ENCODE data around the gene DPY19L1.
"Not testable (repeated sequence)": the region's sequence is repeated elsewhere in the genome, so short reads cannot be mapped to it uniquely, and the experiment has no call there.

DPY19L1 gene

DNA sequence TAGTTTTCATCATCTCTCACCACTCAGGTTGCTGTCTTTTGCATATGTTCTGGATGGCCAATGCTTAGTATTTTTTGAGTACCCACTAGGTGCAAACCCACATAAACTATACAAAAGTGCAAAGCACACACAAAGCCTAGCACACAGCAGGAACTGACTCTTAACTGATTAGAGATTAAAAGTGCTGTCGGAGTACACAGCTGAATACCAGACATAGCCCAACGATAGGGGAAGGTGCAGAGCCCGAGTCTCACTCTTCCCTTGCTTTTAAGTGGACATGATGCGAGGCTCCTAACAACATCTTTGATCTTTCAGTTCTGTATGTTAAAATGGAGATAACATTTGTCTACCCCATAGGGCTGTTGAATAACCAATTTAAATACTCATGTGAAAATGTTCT, 90.8 kb downstream of the DPY19L1 start:
- H3K27ac Mint-ChIP-seq, result no peak overlapping the region
- H3K36me3 Mint-ChIP-seq (ENCODE audit: low read depth), result no peaks in the 10 kb centered on the region
- no peaks in the 10 kb centered on the region for H3K9me3 Mint-ChIP-seq
- no peaks in the 10 kb centered on the region for H3K27me3 Mint-ChIP-seq (ENCODE audit: low read depth)
- peaks cover 3% of the 10 kb centered on the region for H3K4me1 Mint-ChIP-seq
- TF ChIP-seq, protein P1, sequence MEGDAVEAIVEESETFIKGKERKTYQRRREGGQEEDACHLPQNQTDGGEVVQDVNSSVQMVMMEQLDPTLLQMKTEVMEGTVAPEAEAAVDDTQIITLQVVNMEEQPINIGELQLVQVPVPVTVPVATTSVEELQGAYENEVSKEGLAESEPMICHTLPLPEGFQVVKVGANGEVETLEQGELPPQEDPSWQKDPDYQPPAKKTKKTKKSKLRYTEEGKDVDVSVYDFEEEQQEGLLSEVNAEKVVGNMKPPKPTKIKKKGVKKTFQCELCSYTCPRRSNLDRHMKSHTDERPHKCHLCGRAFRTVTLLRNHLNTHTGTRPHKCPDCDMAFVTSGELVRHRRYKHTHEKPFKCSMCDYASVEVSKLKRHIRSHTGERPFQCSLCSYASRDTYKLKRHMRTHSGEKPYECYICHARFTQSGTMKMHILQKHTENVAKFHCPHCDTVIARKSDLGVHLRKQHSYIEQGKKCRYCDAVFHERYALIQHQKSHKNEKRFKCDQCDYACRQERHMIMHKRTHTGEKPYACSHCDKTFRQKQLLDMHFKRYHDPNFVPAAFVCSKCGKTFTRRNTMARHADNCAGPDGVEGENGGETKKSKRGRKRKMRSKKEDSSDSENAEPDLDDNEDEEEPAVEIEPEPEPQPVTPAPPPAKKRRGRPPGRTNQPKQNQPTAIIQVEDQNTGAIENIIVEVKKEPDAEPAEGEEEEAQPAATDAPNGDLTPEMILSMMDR (IDR thresholded peaks at IDR 0.05; ENCODE audit: unreplicated experiment in 3 of 3), result no peak
- no peak overlapping the region for H3K4me3 Mint-ChIP-seq

DNA sequence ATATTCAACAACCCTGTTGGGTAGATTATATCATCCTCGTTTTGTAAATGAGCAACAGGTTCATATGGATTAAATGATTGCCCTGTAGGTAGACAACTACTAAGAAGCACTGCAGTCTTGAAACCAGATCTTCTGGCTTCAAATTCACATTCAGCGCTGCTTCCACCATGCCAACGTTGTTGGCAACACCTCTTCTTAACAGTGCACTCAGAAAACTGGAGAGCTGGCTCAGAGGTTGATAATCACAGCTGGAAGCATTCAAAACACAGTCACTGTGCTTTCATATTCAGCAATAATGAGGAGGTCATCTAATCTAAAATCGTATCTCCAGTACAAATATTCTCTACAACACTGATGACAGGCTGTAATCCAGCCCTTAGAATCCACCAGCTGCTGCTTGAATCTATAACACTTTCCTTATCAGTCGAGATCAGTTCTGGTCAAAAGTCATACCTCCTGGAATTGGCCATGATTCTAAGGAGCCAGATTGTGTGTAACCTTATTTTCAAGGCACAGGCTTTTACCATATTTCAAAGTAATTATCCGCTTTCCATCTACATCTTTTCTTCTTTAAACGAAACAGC, 91.3 kb downstream of the DPY19L1 start:
- not testable (repeated sequence) for H3K36me3 Mint-ChIP-seq (ENCODE audit: low read depth); H3K27me3 Mint-ChIP-seq (ENCODE audit: low read depth); H3K9me3 Mint-ChIP-seq; H3K27ac Mint-ChIP-seq; H3K4me1 Mint-ChIP-seq; H3K4me3 Mint-ChIP-seq

DNA sequence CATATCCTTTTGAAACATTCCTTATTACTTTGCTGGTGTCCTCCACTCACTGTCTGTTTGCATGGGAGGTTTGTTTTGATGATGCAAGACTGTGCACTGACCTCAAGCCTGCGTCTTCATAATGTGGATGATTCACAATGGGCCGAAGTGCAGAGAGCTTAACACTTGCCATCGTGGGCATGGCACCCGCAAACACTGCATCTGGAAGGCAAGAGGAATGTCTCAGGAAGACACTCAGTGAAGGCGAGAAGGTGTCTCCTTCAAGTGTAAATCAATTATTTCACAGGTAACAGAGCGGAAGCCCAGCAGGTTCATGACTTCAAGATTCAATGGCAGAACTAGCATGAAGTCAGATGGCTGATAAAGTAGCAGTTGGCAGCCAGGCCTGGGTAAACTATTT, 98.1 kb downstream of the DPY19L1 start:
- H3K9me3 Mint-ChIP-seq, result peaks cover 2% of the 10 kb centered on the region
- H3K27ac Mint-ChIP-seq, result no peak overlapping the region
- H3K36me3 Mint-ChIP-seq (ENCODE audit: low read depth), result peaks cover 27% of the 10 kb centered on the region
- TF ChIP-seq, protein P1 (IDR thresholded peaks at IDR 0.05; ENCODE audit: unreplicated experiment in 3 of 3), result no peak
- no peaks in the 10 kb centered on the region for H3K4me1 Mint-ChIP-seq
- no peaks in the 10 kb centered on the region for H3K27me3 Mint-ChIP-seq (ENCODE audit: low read depth)
- no peak overlapping the region for H3K4me3 Mint-ChIP-seq

DNA sequence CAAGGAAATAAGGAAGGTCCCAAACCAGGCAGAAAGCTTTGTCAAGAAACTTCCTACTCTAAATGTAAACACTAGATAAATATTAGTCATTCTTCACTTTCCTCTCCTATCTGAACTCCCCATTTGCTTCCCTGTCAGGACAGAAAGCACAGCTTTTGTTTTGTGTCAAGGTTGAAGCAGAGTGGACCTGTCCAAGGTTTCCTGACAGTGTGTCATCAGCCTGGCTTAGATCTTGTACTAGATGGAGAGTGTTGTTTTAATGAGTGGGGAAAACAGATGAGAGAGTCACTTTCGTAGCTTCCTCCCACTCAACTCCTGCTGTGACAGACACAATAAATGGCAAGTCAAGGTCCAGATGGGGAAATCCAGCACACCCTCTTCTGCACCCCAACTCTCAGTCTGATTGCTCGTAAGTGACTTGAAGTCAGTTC, 101.5 kb downstream of the DPY19L1 start:
- peaks cover 34% of the 10 kb centered on the region for H3K36me3 Mint-ChIP-seq (ENCODE audit: low read depth)
- H3K4me3 Mint-ChIP-seq; H3K27me3 Mint-ChIP-seq (ENCODE audit: low read depth); H3K27ac Mint-ChIP-seq; H3K4me1 Mint-ChIP-seq; H3K9me3 Mint-ChIP-seq: not testable (repeated sequence)

DNA sequence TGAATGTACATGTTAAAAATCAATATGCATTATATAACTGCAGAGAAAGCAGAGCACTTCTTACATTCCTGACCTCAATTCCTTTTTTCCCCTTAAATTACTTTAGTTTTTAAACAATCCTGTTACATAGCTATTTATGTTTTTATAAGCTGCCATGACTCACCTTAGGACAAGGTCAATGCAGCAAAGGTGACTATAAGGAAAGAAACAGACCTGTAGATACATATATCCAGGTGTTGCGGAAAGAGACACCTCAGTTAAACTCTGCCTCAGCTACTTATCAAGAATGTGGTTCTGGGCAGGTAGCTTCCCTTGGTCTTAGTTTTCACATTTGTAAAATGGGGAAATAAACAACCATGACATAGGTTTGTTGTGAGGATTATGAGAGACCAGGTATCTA, 105.5 kb downstream of the DPY19L1 start:
- no peak overlapping the region for H3K4me3 Mint-ChIP-seq
- H3K27me3 Mint-ChIP-seq (ENCODE audit: low read depth), result no peaks in the 10 kb centered on the region
- no peak overlapping the region for H3K27ac Mint-ChIP-seq
- no peaks in the 10 kb centered on the region for H3K4me1 Mint-ChIP-seq
- peaks cover 30% of the 10 kb centered on the region for H3K36me3 Mint-ChIP-seq (ENCODE audit: low read depth)
- H3K9me3 Mint-ChIP-seq, result peaks cover 2% of the 10 kb centered on the region
- TF ChIP-seq, protein P1 (IDR thresholded peaks at IDR 0.05; ENCODE audit: unreplicated experiment in 3 of 3), result no peak

DNA sequence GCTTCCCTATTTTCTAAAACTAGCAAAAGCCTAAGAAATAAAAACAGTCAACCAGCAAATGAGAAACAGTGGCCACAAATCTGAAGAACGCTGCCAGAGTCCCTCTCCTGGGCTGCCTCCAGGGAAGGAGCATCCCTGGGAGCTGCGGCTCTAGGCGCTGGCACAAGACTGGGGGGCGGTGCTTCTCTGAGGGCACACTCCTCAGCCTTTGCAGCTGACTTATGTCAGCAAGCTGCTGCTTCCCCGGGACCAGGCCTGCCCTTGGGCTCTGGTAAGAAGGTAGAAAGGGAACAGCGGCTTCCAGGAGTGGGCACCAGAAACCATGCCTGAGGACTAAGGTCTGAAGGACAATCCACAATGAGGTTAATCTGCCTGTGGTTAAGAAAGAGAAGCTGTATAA, 107.5 kb downstream of the DPY19L1 start:
- not testable (repeated sequence) for H3K27ac Mint-ChIP-seq; H3K27me3 Mint-ChIP-seq (ENCODE audit: low read depth); H3K4me1 Mint-ChIP-seq; H3K4me3 Mint-ChIP-seq; H3K9me3 Mint-ChIP-seq
- H3K36me3 Mint-ChIP-seq (ENCODE audit: low read depth), result peaks cover 27% of the 10 kb centered on the region

DNA sequence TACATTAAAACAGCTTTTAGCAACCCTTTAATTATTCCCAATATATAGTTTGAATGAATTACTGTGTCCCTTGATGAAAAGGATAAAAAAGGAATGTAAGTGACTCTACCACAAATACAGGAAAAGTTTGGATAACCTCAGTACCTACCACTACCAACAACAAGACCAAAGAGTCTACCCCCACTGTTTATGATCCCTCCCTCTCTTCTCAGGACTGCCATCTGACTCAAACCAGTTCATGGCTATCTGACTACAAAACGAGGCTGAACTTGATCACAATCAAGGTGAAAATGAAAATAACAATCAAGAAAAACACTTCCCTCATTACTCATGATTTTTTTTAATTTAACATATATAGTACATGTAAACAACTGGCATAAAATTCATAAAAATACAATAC, 108.7 kb downstream of the DPY19L1 start:
- TF ChIP-seq, protein P1 (IDR thresholded peaks at IDR 0.05; ENCODE audit: unreplicated experiment in 3 of 3), result no peak
- no peaks in the 10 kb centered on the region for H3K27me3 Mint-ChIP-seq (ENCODE audit: low read depth)

More for the DNA sequence above, 108.7 kb downstream of the DPY19L1 start:
- H3K9me3 Mint-ChIP-seq, result no peaks in the 10 kb centered on the region
- H3K27ac Mint-ChIP-seq, result no peak overlapping the region
- no peak overlapping the region for H3K4me3 Mint-ChIP-seq
- no peaks in the 10 kb centered on the region for H3K4me1 Mint-ChIP-seq
- H3K36me3 Mint-ChIP-seq (ENCODE audit: low read depth), result peaks cover 24% of the 10 kb centered on the region

Data from nephron (organoid).